KMS-11 (cell line): ENCODE data around the gene LRCH4.

ENCODE experiments used
- H2AFZ ChIP-seq: fragments of 200-600 bp; sonication (generic); 2 replicates; pipeline ENCODE4 v1.6.1; 2016; ENCODE audit warnings: antibody characterized with exemption, mixed run types, low read depth
- H3K27ac ChIP-seq: fragments of 200-600 bp; sonication (generic); 2 replicates; pipeline ENCODE4 v1.6.1; 2016; ENCODE audit warnings: mild to moderate bottlenecking, mixed run types
- H3K27me3 ChIP-seq: fragments of 200-600 bp; sonication (generic); 2 replicates; pipeline ENCODE4 v1.6.1; 2017; ENCODE audit warnings: mild to moderate bottlenecking, low read depth, mixed run types, moderate library complexity; ENCODE audit not compliant: insufficient read depth
- H3K36me3 ChIP-seq: fragments of 200-600 bp; sonication (generic); 2 replicates; pipeline ENCODE4 v1.6.1; 2017; ENCODE audit warnings: mild to moderate bottlenecking, mixed run types; ENCODE audit not compliant: insufficient read depth
- H3K4me1 ChIP-seq: fragments of 200-600 bp; sonication (generic); 2 replicates; pipeline ENCODE4 v1.6.1; 2016; ENCODE audit warnings: mild to moderate bottlenecking, low read depth, mixed run types; ENCODE audit not compliant: poor library complexity, severe bottlenecking
- H3K4me2 ChIP-seq: fragments of 200-600 bp; sonication (generic); 2 replicates; pipeline ENCODE4 v1.7.0; 2016; ENCODE audit warnings: mild to moderate bottlenecking, mixed run types
- H3K4me3 ChIP-seq: fragments of 200-600 bp; sonication (generic); IDR thresholded peaks from 2 replicates; pipeline ENCODE4 v1.6.1; 2017; ENCODE audit warnings: low read depth, low read length, mixed read lengths; ENCODE audit not compliant: insufficient read depth
- H3K79me2 ChIP-seq: fragments of 200-600 bp; sonication (generic); 2 replicates; pipeline ENCODE4 v1.6.1; 2016; ENCODE audit warnings: low read depth, mixed run types; ENCODE audit not compliant: insufficient read depth
- H3K9ac ChIP-seq: fragments of 200-600 bp; sonication (generic); 2 replicates; pipeline ENCODE4 v1.6.1; 2016; ENCODE audit warnings: mild to moderate bottlenecking, mixed run types
- H4K20me1 ChIP-seq: fragments of 200-600 bp; sonication (generic); 2 replicates; pipeline ENCODE4 v1.6.1; 2016; ENCODE audit warnings: mild to moderate bottlenecking, mixed run types; ENCODE audit not compliant: insufficient read depth
- TF ChIP-seq, protein P1 (sequence below): fragments of 200-600 bp; sonication (generic); conservative IDR thresholded peaks from 2 replicates; pipeline ENCODE4 v1.6.1; 2017; ENCODE audit warnings: low read depth, mild to moderate bottlenecking, antibody characterized with exemption, low read length, moderate library complexity, mixed read lengths

LRCH4 gene

DNA sequence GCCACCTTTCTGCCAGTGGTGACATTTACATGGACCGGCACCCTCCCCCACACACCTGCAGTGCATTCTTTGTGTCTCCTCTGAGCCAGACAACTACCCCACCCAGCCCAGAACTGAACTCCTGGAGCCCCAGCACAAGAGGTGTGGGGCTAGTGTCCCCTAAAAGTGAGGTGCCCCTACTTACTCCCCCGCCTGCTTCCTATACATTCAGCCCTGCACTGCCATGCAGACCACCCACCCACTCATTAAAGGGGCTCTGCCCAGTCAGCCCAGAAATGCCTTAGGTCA, 14.2 kb downstream of the LRCH4 start:
- Histone ChIP-seq H3K4me1 (no peaks in the 10 kb centered on the region), H2AFZ (no peak overlapping the region), H3K79me2 (no peaks in the 10 kb centered on the region), H3K9ac (no peak overlapping the region), H3K27me3 (no peaks in the 10 kb centered on the region), H4K20me1 (no peaks in the 10 kb centered on the region), H3K27ac (no peak overlapping the region), H3K4me2 (no peak overlapping the region), H3K36me3 (no peaks in the 10 kb centered on the region), H3K4me3 (no peak overlapping the region)
- TF ChIP-seq, protein P1, sequence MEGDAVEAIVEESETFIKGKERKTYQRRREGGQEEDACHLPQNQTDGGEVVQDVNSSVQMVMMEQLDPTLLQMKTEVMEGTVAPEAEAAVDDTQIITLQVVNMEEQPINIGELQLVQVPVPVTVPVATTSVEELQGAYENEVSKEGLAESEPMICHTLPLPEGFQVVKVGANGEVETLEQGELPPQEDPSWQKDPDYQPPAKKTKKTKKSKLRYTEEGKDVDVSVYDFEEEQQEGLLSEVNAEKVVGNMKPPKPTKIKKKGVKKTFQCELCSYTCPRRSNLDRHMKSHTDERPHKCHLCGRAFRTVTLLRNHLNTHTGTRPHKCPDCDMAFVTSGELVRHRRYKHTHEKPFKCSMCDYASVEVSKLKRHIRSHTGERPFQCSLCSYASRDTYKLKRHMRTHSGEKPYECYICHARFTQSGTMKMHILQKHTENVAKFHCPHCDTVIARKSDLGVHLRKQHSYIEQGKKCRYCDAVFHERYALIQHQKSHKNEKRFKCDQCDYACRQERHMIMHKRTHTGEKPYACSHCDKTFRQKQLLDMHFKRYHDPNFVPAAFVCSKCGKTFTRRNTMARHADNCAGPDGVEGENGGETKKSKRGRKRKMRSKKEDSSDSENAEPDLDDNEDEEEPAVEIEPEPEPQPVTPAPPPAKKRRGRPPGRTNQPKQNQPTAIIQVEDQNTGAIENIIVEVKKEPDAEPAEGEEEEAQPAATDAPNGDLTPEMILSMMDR = no peak

DNA sequence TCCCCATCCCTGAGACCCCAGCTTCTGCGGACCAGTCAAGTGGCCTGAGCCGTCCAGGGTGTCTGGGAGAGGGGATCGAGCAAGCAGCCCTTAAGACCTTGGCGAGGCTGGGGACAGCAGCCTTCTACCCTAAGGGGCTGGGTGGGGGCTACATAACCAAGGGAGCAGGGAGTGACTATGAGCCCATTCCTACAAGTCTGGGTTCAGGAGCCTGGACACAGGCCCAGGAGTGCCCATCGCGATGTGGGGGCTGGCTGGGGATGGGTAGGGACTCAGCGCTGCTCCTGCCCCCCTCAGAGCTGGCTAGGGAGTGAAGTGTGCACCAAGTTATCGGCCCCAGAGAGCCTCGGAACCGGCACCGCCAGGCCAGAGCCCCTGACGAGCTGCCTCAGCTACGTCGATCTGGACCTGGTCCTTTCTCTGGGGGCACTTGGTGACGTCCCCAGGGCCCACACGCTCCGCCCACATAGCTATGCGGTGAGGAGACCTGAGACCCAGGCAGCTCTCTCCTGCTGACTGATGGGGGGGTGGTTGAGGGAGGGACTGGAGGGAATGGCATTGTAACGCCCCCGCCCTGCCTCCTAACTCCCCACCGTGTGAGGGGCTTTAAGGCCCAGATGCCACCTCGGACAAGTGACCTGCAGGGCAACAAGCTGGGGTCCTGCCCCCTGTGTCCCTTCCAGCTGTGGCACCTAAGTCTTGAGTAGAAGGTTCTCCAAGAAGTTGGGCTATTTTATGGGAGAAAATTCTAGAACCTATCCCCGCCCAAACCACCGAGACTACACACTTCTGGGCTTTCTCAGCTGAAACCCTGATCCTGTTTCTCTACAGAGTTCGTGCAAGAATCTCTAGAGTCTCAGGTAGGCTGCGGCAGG, 14.7 kb downstream of the LRCH4 start:
- Histone ChIP-seq H2AFZ (no peak overlapping the region), H3K4me2 (no peak overlapping the region), H3K79me2 (no peaks in the 10 kb centered on the region), H3K4me3 (no peak overlapping the region), H3K27ac (no peak overlapping the region), H3K9ac (no peak overlapping the region), H3K27me3 (no peaks in the 10 kb centered on the region), H3K36me3 (no peaks in the 10 kb centered on the region), H4K20me1 (no peaks in the 10 kb centered on the region), H3K4me1 (no peaks in the 10 kb centered on the region)
- TF ChIP-seq, protein P1 = no peak

DNA sequence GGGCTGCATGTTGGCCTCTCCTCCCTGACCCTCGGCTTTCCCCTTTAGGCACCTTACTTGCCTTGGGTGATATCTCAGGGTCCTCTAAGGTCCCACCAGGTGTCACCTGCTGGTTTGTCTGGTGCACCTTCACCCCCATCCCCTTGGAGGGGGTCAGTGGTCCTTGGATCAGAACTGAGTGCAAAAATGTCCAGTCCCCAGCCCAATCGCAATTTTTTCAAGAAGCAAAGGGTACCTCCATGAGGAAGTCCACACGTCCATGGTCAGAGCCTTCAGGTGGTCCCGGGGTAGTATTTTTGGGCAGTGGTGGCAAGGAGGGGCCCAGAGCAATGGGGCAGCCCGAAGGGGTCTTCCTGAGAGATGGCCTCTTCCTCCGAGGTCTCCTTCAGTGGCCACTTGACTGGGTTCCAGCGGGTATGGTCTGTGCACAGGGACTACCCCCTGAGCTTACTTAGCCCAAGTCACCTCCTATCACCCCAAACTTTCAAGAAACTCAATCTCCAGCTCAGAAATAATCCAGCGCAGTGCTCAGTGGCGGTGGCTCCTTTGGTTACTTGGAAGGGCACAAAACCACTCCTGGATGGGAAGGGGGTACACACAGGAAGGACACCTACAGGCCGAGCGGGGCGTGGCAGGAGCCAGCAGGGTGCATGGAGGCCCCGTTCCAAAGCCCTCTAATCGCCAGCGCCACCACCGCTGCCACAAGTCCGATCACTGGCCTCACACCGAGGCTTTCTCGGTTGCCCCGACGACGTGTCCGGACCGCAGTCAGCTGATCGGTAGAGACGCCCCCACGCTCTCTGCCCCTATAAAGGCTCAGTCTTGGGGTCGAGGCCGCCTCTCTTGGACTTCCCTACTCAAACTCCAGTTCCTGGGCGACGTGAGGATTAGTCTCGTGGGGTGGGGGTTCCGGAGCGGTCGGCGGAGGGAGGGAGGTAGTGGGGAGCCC, 16.8 kb downstream of the LRCH4 start:
- Histone ChIP-seq H3K79me2 (no peaks in the 10 kb centered on the region), H3K4me3 (no peak overlapping the region), H3K27ac (no peak overlapping the region), H4K20me1 (no peaks in the 10 kb centered on the region), H2AFZ (no peak overlapping the region), H3K4me2 (no peak overlapping the region), H3K4me1 (no peaks in the 10 kb centered on the region), H3K9ac (no peak overlapping the region), H3K36me3 (no peaks in the 10 kb centered on the region), H3K27me3 (no peaks in the 10 kb centered on the region)
- TF ChIP-seq, protein P1 = no peak

DNA sequence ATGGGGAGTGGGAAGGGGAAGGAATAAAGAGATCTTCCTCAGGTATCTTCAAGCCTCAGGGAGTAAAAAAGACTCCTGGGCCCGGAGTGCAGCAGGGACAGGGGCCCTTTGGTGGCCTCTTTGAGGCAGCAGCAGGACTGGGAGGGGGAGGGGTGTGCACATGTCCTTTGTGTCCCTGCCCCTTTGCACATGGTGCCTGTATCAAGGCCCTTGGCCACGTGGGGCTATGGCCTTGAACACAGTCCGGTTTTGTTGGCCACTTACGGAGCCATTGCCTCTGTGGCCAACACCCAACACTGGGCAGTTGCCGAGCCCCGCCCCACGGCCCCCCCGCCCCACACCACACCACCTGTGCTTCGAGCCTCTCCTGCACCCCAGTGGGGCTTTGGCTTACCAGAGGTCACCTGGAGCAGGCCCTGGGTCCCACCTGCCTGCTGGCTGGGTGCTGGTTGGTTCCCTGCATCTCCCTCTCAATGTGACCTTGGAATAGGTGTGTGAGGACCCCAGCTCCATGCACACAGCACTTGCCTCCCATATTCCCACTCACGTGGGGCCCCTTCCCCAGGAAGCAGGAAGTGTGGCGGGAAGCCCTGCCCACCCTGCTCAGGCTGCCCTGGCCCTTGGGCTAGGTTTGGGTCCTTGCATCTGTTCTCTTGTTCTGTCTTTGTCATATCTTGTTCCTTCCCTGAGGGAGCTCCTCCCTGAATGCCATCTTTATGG, 17.6 kb downstream of the LRCH4 start:
- Histone ChIP-seq H3K4me2 (no peak overlapping the region), H3K4me1 (no peaks in the 10 kb centered on the region)

More for the DNA sequence above, 17.6 kb downstream of the LRCH4 start:
- H4K20me1 ChIP-seq = no peaks in the 10 kb centered on the region
- no peak overlapping the region for H2AFZ ChIP-seq
- H3K4me3 ChIP-seq = no peak overlapping the region
- no peaks in the 10 kb centered on the region for H3K79me2 ChIP-seq
- no peak overlapping the region for H3K9ac ChIP-seq
- TF ChIP-seq, protein P1 = no peak
- H3K27ac ChIP-seq = no peak overlapping the region
- H3K36me3 ChIP-seq = no peaks in the 10 kb centered on the region
- no peaks in the 10 kb centered on the region for H3K27me3 ChIP-seq
